Upper lobe of left lung (tissue), 6 donors: ENCODE measurements around the gene ESYT2. TPM values are rescaled to one million over a fixed set of nuclear protein-coding genes. Genes with fewer than 3 reads are reported as not detected.
A peak's percentile ranks its signal among the peaks of the same experiment; 100 is the strongest.

Source experiments
- ATAC-seq, 2 donors: fragments of 200-7000 bp; cut with Tn5 transposase; one replicate each; pipeline ENCODE4 v1.9.1; 2022; ENCODE audit warnings: mild to moderate bottlenecking in 2 of 2, moderate library complexity in 2 of 2; ENCODE audit not compliant: low FRiP score in 2 of 2
- DNase-seq, 2 donors: peaks; one replicate each; pipeline ENCODE4 v3.0.0-alpha.2; 2019 to 2020
- H3K27ac ChIP-seq, 4 donors: fragments of 200-600 bp; sonication (generic); one replicate each; pipeline ENCODE4 v1.5.1; 2016 to 2019
- H3K27me3 ChIP-seq, 4 donors: fragments of 200-600 bp; sonication (generic); one replicate each; pipeline ENCODE4 v1.5.1; 2017 to 2019
- H3K36me3 ChIP-seq, 4 donors: fragments of 200-600 bp; sonication (generic); one replicate each; pipeline ENCODE4 v1.5.1; 2016 to 2019
- H3K4me1 ChIP-seq, 4 donors: fragments of 200-600 bp; sonication (generic); one replicate each; pipeline ENCODE4 v1.5.1; 2018 to 2019
- H3K4me3 ChIP-seq, 4 donors: fragments of 200-600 bp; sonication (generic); one replicate each; pipeline ENCODE4 v1.5.1; 2017 to 2019; ENCODE audit warnings: mild to moderate bottlenecking in 2 of 4, moderate library complexity in 1 of 4
- H3K9me3 ChIP-seq, 4 donors: fragments of 200-600 bp; sonication (generic); one replicate each; pipeline ENCODE4 v1.5.1; 2018 to 2019
- CTCF ChIP-seq, 6 experiments: fragments of 450-650 bp in 4 of 6; fragments of 200-600 bp in 2 of 6; sonication (generic) in 2 of 6; IDR thresholded peaks; one replicate each; pipeline ENCODE4 v1.5.1; 2016 to 2019; ENCODE audit warnings: antibody characterized with exemption in 6 of 6
- EP300 ChIP-seq, 4 donors: sonication (generic); formaldehyde crosslinking; IDR thresholded peaks; one replicate each; pipeline ENCODE4 v1.5.1; 2017; ENCODE audit warnings: antibody characterized with exemption in 4 of 4, control low read depth in 2 of 4
- POLR2A ChIP-seq, 4 donors: fragments of 450-650 bp; IDR thresholded peaks; one replicate each; pipeline ENCODE4 v1.5.1; 2016 to 2017; ENCODE audit warnings: antibody characterized with exemption in 4 of 4, mild to moderate bottlenecking in 2 of 4
- POLR2AphosphoS5 ChIP-seq, 2 donors: sonication (generic); formaldehyde crosslinking; IDR thresholded peaks; one replicate each; pipeline ENCODE4 v1.5.1; 2017; ENCODE audit warnings: antibody characterized with exemption in 2 of 2
- WGBS, 2 donors: methylation state at CpG; one replicate each; pipeline ENCODE4 v1.1.5; 2017 to 2018; 5-methylcytosine and 5-hydroxymethylcytosine counted together
- total RNA-seq, 6 donors: library from RNA; depleted of rRNA in 4 of 6; stranded (reverse); fragments of >200 nt in 4 of 6; gene quantifications; one replicate each; pipeline versions ENCODE4 v1.1.0 to v1.2.1, GENCODE V29; 2016 to 2021
- donor health status: DM: no; HTN: no; CAD: no; lungs with moderate emphysema.
- donor health status: DM: no; HTN: yes; CAD: no; lungs with severe emphysema.

Gene ESYT2
- total RNA-seq, 6 donors from 2014 or later: 60.7 to 115 (median 74.7) TPM

GRCh38 chr7:158777793-158778192 lies 51.5 kb downstream of the ESYT2 start:
- Histone ChIP-seq H3K36me3 (peaks cover 0 to 43% (median 10%) of the 10 kb centered on the region in 4 donors), H3K9me3 (no peaks in the 10 kb centered on the region), H3K4me3 (no peak overlapping the region), H3K27me3 (no peaks in the 10 kb centered on the region), H3K4me1 (peaks cover 5 to 14% (median 10%) of the 10 kb centered on the region in 4 donors), H3K27ac (no peak overlapping the region)
- TF ChIP-seq EP300 (IDR thresholded peaks at IDR 0.05) (no peak), CTCF (IDR thresholded peaks at IDR 0.05) (no peak), POLR2A (IDR thresholded peaks at IDR 0.05) (no peak), POLR2AphosphoS5 (IDR thresholded peaks at IDR 0.05) (no peak)
- DNase-seq (no peak), ATAC-seq (no peak)
- 85 to 92% methylated on average over 10 of the region's 10 CpGs for WGBS, 2 donors

GRCh38 chr7:158776474-158776873 lies 52.8 kb downstream of the ESYT2 start:
- Histone ChIP-seq H3K27me3 (no peaks in the 10 kb centered on the region), H3K27ac (no peak overlapping the region), H3K9me3 (no peaks in the 10 kb centered on the region), H3K4me1 (peaks cover 5 to 12% (median 10%) of the 10 kb centered on the region in 4 donors), H3K4me3 (no peak overlapping the region), H3K36me3 (peaks cover 0 to 37% (median 11%) of the 10 kb centered on the region in 4 donors)
- DNase-seq (no peak), ATAC-seq (no peak)
- WGBS, 2 donors: 90 to 93% methylated on average over 3 of the region's 3 CpGs
- TF ChIP-seq CTCF (IDR thresholded peaks at IDR 0.05): no peak
- no peak for TF ChIP-seq POLR2AphosphoS5 (IDR thresholded peaks at IDR 0.05)
- no peak for TF ChIP-seq EP300 (IDR thresholded peaks at IDR 0.05)
- TF ChIP-seq POLR2A (IDR thresholded peaks at IDR 0.05): no peak

- no peak overlapping the region for H3K27ac ChIP-seq
- 96% methylated on average over 5 of the region's 5 CpGs for WGBS, 2 donors
- peaks cover 0 to 34% (median 7%) of the 10 kb centered on the region in 4 donors for H3K36me3 ChIP-seq
- no peak overlapping the region for H3K4me3 ChIP-seq
- no peak for TF ChIP-seq EP300 (IDR thresholded peaks at IDR 0.05)
- no peak for TF ChIP-seq CTCF (IDR thresholded peaks at IDR 0.05)
- no peaks in the 10 kb centered on the region for H3K9me3 ChIP-seq
- peaks cover 5 to 12% (median 10%) of the 10 kb centered on the region in 4 donors for H3K4me1 ChIP-seq
- ATAC-seq (no peak), DNase-seq (no peak)
- H3K27me3 ChIP-seq: no peaks in the 10 kb centered on the region
These were observed 54.4 kb downstream of the ESYT2 start for GRCh38 chr7:158774952-158775351.

GRCh38 chr7:158772916-158773315 lies 56.4 kb downstream of the ESYT2 start:
- H3K36me3 ChIP-seq: peaks cover 0 to 42% (median 7%) of the 10 kb centered on the region in 4 donors
- no peak for DNase-seq
- 88 to 91% methylated on average over 11 of the region's 11 CpGs for WGBS, 2 donors

More at GRCh38 chr7:158772916-158773315, 56.4 kb downstream of the ESYT2 start:
- TF ChIP-seq POLR2A (IDR thresholded peaks at IDR 0.05): no peak
- no peak for TF ChIP-seq CTCF (IDR thresholded peaks at IDR 0.05)
- H3K4me3 ChIP-seq: no peak overlapping the region
- H3K9me3 ChIP-seq: no peaks in the 10 kb centered on the region
- H3K4me1 ChIP-seq: no peaks in the 10 kb centered on the region
- no peak overlapping the region for H3K27ac ChIP-seq
- no peaks in the 10 kb centered on the region for H3K27me3 ChIP-seq
- ATAC-seq: peak in 1 of 2 donors; percentile 11
